ENCODE data around the gene PRR33. TPM values are rescaled to one million over a fixed set of nuclear protein-coding genes. Genes with fewer than 3 reads are reported as not detected.

PRR33 gene
- polyA plus RNA-seq, 4 donors = 0.07 to 0.23 (median 0.14) TPM

GRCh38 chr11:1917523-1918435 lies 26.1 kb upstream of the PRR33 start:
- no peak for DNase-seq (ENCODE audit: low read depth in 4 of 4, low spot score in 3 of 4)

- DNase-seq (ENCODE audit: low read depth in 4 of 4, low spot score in 3 of 4) = no peak
Observed at GRCh38 chr11:1916986-1917522, 25.4 kb upstream of the PRR33 start.

- DNase-seq (ENCODE audit: low read depth in 4 of 4, low spot score in 3 of 4) = no peak
Observed at GRCh38 chr11:1916132-1916985, 24.7 kb upstream of the PRR33 start.

GRCh38 chr11:1915795-1916131 lies 24.1 kb upstream of the PRR33 start:
- no peak for DNase-seq (ENCODE audit: low read depth in 4 of 4, low spot score in 3 of 4)

DNA sequence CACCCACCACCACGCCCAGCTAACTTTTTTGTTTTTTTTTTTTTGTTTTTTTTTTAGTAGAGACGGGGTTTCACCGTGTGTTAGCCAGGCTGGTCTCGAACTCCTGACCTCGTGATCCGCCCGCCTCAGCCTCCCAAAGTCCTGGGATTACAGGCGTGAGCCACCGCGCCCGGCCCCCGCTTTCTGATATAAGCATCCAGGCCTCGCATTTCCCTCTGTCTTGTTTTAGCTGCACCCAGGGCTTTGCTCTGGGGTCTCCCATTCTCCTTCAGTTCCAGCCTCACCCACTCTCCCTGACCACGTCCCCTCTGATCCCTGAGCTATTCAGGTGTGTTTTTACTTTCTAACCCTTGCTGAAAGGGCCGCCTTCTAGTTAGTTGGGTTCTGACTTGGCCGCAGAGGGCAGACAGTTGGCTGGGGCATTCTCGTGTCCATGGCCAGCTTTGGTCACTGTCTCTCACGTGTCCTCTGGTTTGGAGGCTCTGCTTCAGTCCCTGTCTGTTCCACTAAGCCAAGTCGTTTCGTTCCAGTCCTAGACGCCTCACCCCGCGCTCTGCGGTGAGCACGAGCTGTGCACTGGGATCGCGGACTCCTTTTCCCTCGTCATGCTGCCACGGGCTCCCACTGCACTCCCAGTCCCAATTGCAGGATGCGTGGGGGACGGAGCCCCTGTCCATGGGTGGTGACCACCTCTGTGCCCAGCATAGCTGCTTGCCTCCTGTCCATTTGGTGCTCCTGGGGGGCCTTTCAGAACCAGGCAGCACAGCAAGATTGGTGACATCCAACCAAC lies 21.8 kb upstream of the PRR33 start:
- no peak for DNase-seq (ENCODE audit: low read depth in 4 of 4, low spot score in 3 of 4)

DNA sequence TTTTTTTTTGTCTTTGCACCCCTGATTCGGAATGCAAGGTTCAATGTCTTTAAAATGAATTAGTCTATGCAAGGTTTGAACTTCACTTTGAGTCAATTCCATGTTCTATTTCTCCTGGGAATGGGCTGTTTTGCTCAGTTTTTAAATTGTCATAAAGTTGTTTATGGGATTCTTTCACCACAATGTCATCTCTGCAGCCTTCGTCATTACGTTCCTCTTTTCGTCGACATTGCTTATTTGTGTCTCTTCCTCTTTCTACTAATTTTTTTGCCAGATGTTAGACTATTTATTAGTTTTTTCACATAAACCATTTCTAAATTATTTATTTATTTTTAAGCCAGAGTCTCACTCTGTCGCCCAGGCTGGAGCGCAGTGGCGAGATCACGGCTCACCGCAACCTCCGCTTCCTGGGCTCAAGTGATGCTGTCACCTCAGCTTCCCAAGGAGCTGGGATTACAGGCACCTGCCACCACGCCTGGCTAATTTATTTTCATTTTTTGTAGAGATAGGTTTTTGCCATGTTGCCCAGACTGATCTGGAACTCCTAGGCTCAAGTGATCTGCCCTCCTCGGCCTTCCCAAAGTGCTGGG lies 20.7 kb upstream of the PRR33 start:
- no peak for DNase-seq (ENCODE audit: low read depth in 4 of 4, low spot score in 3 of 4)

GRCh38 chr11:1909524-1909923 lies 17.8 kb upstream of the PRR33 start:
- DNase-seq (ENCODE audit: low read depth in 4 of 4, low spot score in 3 of 4) = no peak

- no peak for DNase-seq (ENCODE audit: low read depth in 4 of 4, low spot score in 3 of 4)
Observed at GRCh38 chr11:1908618-1909017, 16.9 kb upstream of the PRR33 start.

DNA sequence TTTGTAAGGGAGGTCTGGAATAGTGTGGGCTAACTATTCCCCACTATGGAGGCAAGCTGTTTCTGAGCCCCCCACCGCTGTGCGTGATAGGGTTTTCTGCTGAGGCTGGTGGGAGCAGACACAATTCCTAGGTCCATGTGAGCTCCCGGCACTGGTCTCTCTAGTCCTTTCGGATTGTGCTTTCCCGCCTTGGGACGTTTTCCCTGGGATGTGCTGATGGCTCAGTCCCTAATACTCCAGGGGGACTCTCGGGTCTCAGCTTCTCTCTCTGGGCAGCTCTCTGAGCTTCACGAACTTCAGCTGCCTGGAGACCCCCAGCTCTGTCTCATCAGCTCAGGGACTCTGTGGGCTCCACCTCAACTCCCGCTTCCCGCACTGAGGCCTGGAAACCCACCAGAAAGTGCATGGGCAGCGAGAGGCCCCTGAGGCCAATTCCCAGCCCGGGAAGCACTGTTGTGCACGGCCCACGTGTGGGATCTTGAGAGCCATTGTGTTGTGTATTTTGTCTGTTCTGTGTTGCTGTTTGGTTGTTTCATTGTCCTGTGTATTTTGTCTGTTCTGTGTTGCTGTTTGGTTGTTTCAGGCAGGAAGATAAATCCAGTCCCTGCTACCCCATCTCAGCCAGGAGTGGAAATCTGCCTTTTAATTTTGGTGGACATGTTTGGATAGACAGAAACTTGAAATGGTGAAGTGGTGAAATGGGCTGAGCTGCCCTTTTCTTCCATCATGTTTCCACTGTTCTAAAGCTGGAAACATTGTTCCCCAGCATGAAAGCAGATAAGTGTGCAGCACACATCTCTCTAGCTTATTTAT lies 15.1 kb upstream of the PRR33 start:
- no peak for DNase-seq (ENCODE audit: low read depth in 4 of 4, low spot score in 3 of 4)

GRCh38 chr11:1906181-1906580 lies 14.5 kb upstream of the PRR33 start:
- DNase-seq (ENCODE audit: low read depth in 4 of 4, low spot score in 3 of 4) = no peak

DNA sequence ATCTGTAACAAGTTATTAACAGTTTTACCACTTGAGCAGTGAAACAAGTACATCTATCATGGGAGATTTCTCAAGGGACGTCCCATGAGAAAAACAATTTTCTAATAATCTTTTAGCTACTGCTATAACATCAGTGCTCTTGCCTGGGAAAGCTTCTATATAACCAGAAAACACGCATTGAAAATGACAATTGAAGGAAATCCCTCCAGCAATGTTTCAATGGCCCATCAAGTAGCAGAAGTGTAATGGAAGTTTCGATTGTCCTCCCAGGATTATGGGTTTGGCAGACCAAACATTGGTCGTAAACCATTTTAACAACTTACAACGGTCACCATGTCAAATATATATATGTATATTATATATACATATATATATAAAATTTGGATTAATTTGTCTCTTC lies 8.0 kb upstream of the PRR33 start:
- DNase-seq (ENCODE audit: low read depth in 4 of 4, low spot score in 3 of 4) = no peak

- DNase-seq (ENCODE audit: low read depth in 4 of 4, low spot score in 3 of 4) = no peak
Observed at GRCh38 chr11:1899090-1899489, 7.4 kb upstream of the PRR33 start.

GRCh38 chr11:1896923-1897322 lies 5.2 kb upstream of the PRR33 start:
- no peak for DNase-seq (ENCODE audit: low read depth in 4 of 4, low spot score in 3 of 4)

GRCh38 chr11:1896468-1896867 lies 4.8 kb upstream of the PRR33 start:
- no peak for DNase-seq (ENCODE audit: low read depth in 4 of 4, low spot score in 3 of 4)

DNA sequence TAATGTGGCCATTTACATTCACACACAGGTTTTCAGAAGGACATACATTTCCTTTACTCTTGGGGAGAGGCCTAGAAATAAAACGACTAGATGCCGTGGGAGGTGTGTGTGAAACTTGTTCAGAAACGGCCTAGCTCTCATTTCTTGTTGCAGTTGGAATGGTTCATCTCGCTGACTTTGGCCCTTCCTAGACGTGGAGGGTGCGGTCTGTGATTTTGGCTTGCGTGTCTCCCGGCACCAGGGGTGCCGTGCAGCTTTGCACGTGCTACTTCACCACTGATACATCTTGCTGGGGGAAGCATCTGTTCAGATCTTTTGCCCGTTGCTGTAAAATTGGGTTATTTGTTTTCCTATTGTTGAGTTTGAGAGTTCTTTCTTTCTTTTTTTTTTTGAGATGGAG lies 3.1 kb upstream of the PRR33 start:
- no peak for DNase-seq (ENCODE audit: low read depth in 4 of 4, low spot score in 3 of 4)

- no peak for DNase-seq (ENCODE audit: low read depth in 4 of 4, low spot score in 3 of 4)
Observed at GRCh38 chr11:1893581-1894359, 2.1 kb upstream of the PRR33 start.

- no peak for DNase-seq (ENCODE audit: low read depth in 4 of 4, low spot score in 3 of 4)
Observed at GRCh38 chr11:1892558-1892957, 863 bp upstream of the PRR33 start.

- DNase-seq (ENCODE audit: low read depth in 4 of 4, low spot score in 3 of 4) = no peak
Observed at GRCh38 chr11:1892116-1892515, 421 bp upstream of the PRR33 start.

Data from right renal pelvis (tissue), 4 donors.